Endodermal cell (in vitro differentiated cells): ENCODE results near the gene MYL12A. TPM values are rescaled to one million over a fixed set of nuclear protein-coding genes. Genes with fewer than 3 reads are reported as not detected.

Source experiments
- DNase-seq: peaks from one replicate; pipeline ENCODE4 v3.0.0-alpha.2; 2017
- H3K27ac ChIP-seq: 2 replicates; pipeline ENCODE4 v1.5.1; 2013; ENCODE audit warnings: mild to moderate bottlenecking, low read depth, low read length, moderate library complexity
- H3K27me3 ChIP-seq: 2 replicates; pipeline ENCODE4 v1.6.1; 2013; ENCODE audit warnings: mild to moderate bottlenecking, low read length, moderate library complexity; ENCODE audit not compliant: insufficient read depth, control insufficient read depth, poor library complexity, severe bottlenecking
- H3K36me3 ChIP-seq: 2 replicates; pipeline ENCODE4 v1.7.0; 2013; ENCODE audit warnings: mild to moderate bottlenecking, low read length, moderate library complexity; ENCODE audit not compliant: control insufficient read depth, insufficient read depth
- H3K4me1 ChIP-seq: one replicate; pipeline ENCODE4 v1.7.0; 2013; ENCODE audit warnings: low read length; ENCODE audit not compliant: control insufficient read depth, insufficient read depth
- H3K4me3 ChIP-seq: 2 replicates; pipeline ENCODE4 v1.5.1; 2013; ENCODE audit warnings: mild to moderate bottlenecking, low read length, moderate library complexity
- H3K9ac ChIP-seq: 2 replicates; pipeline ENCODE4 v1.6.1; 2013; ENCODE audit warnings: mild to moderate bottlenecking, low read length, moderate library complexity; ENCODE audit not compliant: poor library complexity, severe bottlenecking; ENCODE audit errors: extremely low read depth
- H3K9me3 ChIP-seq: 2 replicates; pipeline ENCODE4 v1.6.1; 2013; ENCODE audit warnings: mild to moderate bottlenecking, low read length, moderate library complexity; ENCODE audit not compliant: control insufficient read depth
- H3K27ac Mint-ChIP-seq: 2 replicates; pipeline ENCODE4 v1.8.0; 2020; ENCODE audit warnings: mixed read lengths
- H3K27me3 Mint-ChIP-seq: 2 replicates; pipeline ENCODE4 v1.8.0; 2021; ENCODE audit warnings: mild to moderate bottlenecking, mixed read lengths; ENCODE audit not compliant: insufficient read depth
- H3K36me3 Mint-ChIP-seq: 2 replicates; pipeline ENCODE4 v1.8.0; 2020; ENCODE audit warnings: low read depth, mixed read lengths
- H3K4me1 Mint-ChIP-seq: 2 replicates; pipeline ENCODE4 v1.8.0; 2020; ENCODE audit warnings: mixed read lengths
- H3K4me3 Mint-ChIP-seq: 2 replicates; pipeline ENCODE4 v1.8.0; 2020; ENCODE audit warnings: mild to moderate bottlenecking, moderate library complexity, mixed read lengths
- H3K9me3 Mint-ChIP-seq: 2 replicates; pipeline ENCODE4 v1.8.0; 2020; ENCODE audit warnings: mild to moderate bottlenecking, mixed read lengths
- CTCF ChIP-seq: fragments of 200-600 bp; sonication (generic); conservative IDR thresholded peaks from 2 replicates; pipeline ENCODE4 v1.5.0; 2021; ENCODE audit warnings: antibody characterized with exemption, mild to moderate bottlenecking
- WGBS, 2 experiments: methylation state at CpG; one replicate each; pipeline versions ENCODE4 v1.1.5 to v1.1.7; 2013; ENCODE audit warnings: missing lambda C conversion rate in 2 of 2, mixed read lengths in 1 of 2; ENCODE audit not compliant: insufficient coverage in 1 of 2, insufficient read length in 1 of 2; 5-methylcytosine and 5-hydroxymethylcytosine counted together
- total RNA-seq, 2 donors: library from RNA; stranded (reverse); fragmentation: NEBNext Ultra II Directional in 1 of 2; extraction: Animal tissue kit (Norgen Biotek cat#: 25700) in 1 of 2; gene quantifications; 2 replicates in 1 of 2; 3 replicates in 1 of 2; pipeline ENCODE4 v1.2.1, GENCODE V29; 2021

MYL12A gene
- total RNA-seq, 2 donors from 2014 or later: 267 to 271 TPM

GRCh38 chr18:3283908-3284307 is 36.3 kb downstream of the MYL12A start:
- Mint-ChIP-seq H3K36me3 (peaks cover 3% of the 10 kb centered on the region), H3K9me3 (peaks cover 20% of the 10 kb centered on the region), H3K27me3 (no peaks in the 10 kb centered on the region), H3K4me3 (no peak overlapping the region), H3K27ac (no peak overlapping the region), H3K4me1 (peaks cover 13% of the 10 kb centered on the region)
- H3K36me3 ChIP-seq: peaks cover 2% of the 10 kb centered on the region
- H3K4me3 ChIP-seq: no peak overlapping the region
- DNase-seq: no peak
- no peak overlapping the region for H3K27ac ChIP-seq
- H3K4me1 ChIP-seq: no peaks in the 10 kb centered on the region
- no peaks in the 10 kb centered on the region for H3K27me3 ChIP-seq
- no peak overlapping the region for H3K9ac ChIP-seq
- 91% methylated on average over 7 of the region's 7 CpGs; no CpG with 5 or more reads in 1 of the 2 experiments for WGBS, 2 experiments
- no peak for TF ChIP-seq CTCF
- H3K9me3 ChIP-seq: no peaks in the 10 kb centered on the region

DNA sequence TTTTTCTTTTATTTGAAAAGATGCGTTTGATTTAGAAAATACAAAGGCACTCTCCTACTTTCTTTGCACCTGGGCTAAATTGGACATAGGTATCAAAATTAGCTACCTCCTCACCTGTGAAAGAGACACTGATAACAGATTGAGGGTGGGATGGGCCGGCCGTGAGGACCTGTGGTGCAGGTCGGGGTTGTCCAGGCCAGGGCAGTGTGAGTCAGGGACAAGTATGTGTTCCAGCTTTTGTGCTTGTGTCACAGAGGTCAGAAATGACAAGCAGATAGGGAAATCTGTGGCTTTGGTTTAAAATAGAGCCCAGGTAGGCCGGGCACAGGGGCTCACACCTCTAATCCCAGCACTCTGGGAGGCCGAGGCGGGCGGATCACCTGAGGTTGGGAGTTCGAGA is 36.9 kb downstream of the MYL12A start:
- peaks cover 25% of the 10 kb centered on the region for H3K9me3 Mint-ChIP-seq
- no peak overlapping the region for H3K4me3 Mint-ChIP-seq
- Histone ChIP-seq H3K36me3 (no peaks in the 10 kb centered on the region), H3K27ac (no peak overlapping the region), H3K4me3 (no peak overlapping the region), H3K27me3 (no peaks in the 10 kb centered on the region), H3K9me3 (no peaks in the 10 kb centered on the region), H3K4me1 (no peaks in the 10 kb centered on the region), H3K9ac (no peak overlapping the region)
- peaks cover 7% of the 10 kb centered on the region for H3K36me3 Mint-ChIP-seq
- no peaks in the 10 kb centered on the region for H3K27me3 Mint-ChIP-seq
- no peak for TF ChIP-seq CTCF
- H3K27ac Mint-ChIP-seq: no peak overlapping the region
- WGBS, 2 experiments: 85 to 96% methylated on average over 5 to 9 of the region's 9 CpGs
- H3K4me1 Mint-ChIP-seq: peaks cover 12% of the 10 kb centered on the region
- no peak for DNase-seq

GRCh38 chr18:3286159-3286558 is 38.6 kb downstream of the MYL12A start:
- Histone ChIP-seq H3K27ac (no peak overlapping the region), H3K27me3 (no peaks in the 10 kb centered on the region), H3K36me3 (no peaks in the 10 kb centered on the region), H3K4me3 (no peak overlapping the region), H3K4me1 (no peaks in the 10 kb centered on the region), H3K9ac (no peak overlapping the region), H3K9me3 (peaks cover 15% of the 10 kb centered on the region)
- peaks cover 10% of the 10 kb centered on the region for H3K4me1 Mint-ChIP-seq
- no peak overlapping the region for H3K27ac Mint-ChIP-seq
- no peak for DNase-seq
- peaks cover 7% of the 10 kb centered on the region for H3K36me3 Mint-ChIP-seq
- no peak overlapping the region for H3K4me3 Mint-ChIP-seq
- TF ChIP-seq CTCF: no peak
- no peaks in the 10 kb centered on the region for H3K27me3 Mint-ChIP-seq
- 88 to 100% methylated on average over 2 to 5 of the region's 7 CpGs for WGBS, 2 experiments
- peaks cover 38% of the 10 kb centered on the region for H3K9me3 Mint-ChIP-seq
